GM12865 (cell line): ENCODE results near the gene S100P.

Experiments
- DNase-seq: peaks from one replicate; pipeline ENCODE4 v3.0.0; 2010; ENCODE audit warnings: low read depth
- H3K4me3 ChIP-seq: 2 replicates; pipeline ENCODE4 v1.5.1; 2011; ENCODE audit warnings: mild to moderate bottlenecking, low read depth, low read length, control low read depth
- CTCF ChIP-seq: IDR thresholded peaks from 2 replicates; pipeline ENCODE4 v1.5.1; 2011; ENCODE audit warnings: low read length, control low read depth, low read depth, inconsistent platforms; ENCODE audit not compliant: insufficient read depth; ENCODE audit errors: missing control alignments

S100P gene

GRCh38 chr4:6731318-6731675, 37.6 kb downstream of the S100P start:
- DNase-seq: no peak
- H3K4me3 ChIP-seq: no peak overlapping the region
- TF ChIP-seq CTCF: no peak

- TF ChIP-seq CTCF: no peak
- no peak for DNase-seq
- no peak overlapping the region for H3K4me3 ChIP-seq
Observed at GRCh38 chr4:6731780-6732179, 38.1 kb downstream of the S100P start.

GRCh38 chr4:6732441-6733357, 39.0 kb downstream of the S100P start:
- DNase-seq: no peak
- no peak overlapping the region for H3K4me3 ChIP-seq
- TF ChIP-seq CTCF: no peak

GRCh38 chr4:6733358-6734164, 39.9 kb downstream of the S100P start:
- no peak for TF ChIP-seq CTCF
- no peak overlapping the region for H3K4me3 ChIP-seq
- no peak for DNase-seq

GRCh38 chr4:6734165-6734786, 40.6 kb downstream of the S100P start:
- DNase-seq: no peak
- H3K4me3 ChIP-seq: no peak overlapping the region
- no peak for TF ChIP-seq CTCF

- TF ChIP-seq CTCF: no peak
- no peak for DNase-seq
- H3K4me3 ChIP-seq: no peak overlapping the region
Observed at GRCh38 chr4:6739920-6740319, 46.2 kb downstream of the S100P start.
